LNCaP clone FGC (cell line): ENCODE data around the gene MEGF11.

Experiments
- DNase-seq: peaks from one replicate; pipeline ENCODE4 v3.0.0-alpha.2; 2011; ENCODE audit warnings: low read depth
- H3K4me3 ChIP-seq: 2 replicates; pipeline ENCODE4 v1.5.1; 2011; ENCODE audit warnings: mild to moderate bottlenecking, low read depth, low read length, control low read depth
- TF ChIP-seq, protein P1 (sequence below): IDR thresholded peaks from 2 replicates; pipeline ENCODE4 v1.5.1; 2012; ENCODE audit warnings: mild to moderate bottlenecking; ENCODE audit not compliant: control insufficient read depth, insufficient read depth; ENCODE audit errors: extremely low read depth

The MEGF11 gene

DNA sequence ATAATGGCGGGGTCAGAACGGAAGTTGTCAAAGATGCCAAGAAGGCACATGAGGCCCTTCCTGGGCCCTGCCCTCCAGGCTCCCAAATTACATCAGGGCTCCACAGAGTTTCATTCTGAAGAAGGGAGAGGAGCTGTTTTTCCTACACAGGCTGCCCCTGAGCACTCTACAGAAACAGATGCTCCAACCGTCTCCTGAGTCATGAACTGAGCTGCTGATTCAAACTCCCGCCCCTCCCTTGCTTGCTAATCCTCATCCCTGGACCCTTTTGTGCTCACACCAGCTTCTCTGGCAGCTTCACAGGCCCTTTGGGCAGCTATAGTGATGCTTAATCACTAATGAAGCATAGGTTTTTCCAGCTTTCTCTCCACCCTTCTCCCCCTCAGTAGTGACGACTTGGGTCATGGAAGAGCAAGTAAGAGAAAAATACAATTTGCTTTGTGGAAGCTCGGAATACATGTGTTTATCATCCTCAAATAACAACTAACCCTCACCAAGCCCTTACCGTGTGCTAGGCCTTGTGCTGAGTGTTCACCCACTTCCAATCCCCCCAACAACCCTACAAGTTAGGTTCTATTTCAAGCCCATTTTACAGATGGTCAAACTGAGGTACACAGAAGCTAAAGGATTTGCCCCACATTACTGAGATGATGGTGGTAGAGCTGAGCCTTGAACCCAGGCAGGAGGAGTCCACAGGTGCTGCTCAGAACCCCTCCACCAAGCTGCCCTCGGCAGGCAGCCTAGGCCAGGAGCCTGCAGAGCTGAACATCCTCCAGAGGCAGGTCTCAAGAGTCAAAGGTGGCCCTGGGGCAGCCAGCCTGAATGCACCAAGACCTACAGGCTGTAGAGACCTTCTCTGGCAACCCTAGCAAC, 21.9 kb downstream of the MEGF11 start:
- H3K4me3 ChIP-seq, result no peak overlapping the region
- TF ChIP-seq, protein P1, sequence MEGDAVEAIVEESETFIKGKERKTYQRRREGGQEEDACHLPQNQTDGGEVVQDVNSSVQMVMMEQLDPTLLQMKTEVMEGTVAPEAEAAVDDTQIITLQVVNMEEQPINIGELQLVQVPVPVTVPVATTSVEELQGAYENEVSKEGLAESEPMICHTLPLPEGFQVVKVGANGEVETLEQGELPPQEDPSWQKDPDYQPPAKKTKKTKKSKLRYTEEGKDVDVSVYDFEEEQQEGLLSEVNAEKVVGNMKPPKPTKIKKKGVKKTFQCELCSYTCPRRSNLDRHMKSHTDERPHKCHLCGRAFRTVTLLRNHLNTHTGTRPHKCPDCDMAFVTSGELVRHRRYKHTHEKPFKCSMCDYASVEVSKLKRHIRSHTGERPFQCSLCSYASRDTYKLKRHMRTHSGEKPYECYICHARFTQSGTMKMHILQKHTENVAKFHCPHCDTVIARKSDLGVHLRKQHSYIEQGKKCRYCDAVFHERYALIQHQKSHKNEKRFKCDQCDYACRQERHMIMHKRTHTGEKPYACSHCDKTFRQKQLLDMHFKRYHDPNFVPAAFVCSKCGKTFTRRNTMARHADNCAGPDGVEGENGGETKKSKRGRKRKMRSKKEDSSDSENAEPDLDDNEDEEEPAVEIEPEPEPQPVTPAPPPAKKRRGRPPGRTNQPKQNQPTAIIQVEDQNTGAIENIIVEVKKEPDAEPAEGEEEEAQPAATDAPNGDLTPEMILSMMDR, result no peak
- no peak for DNase-seq

DNA sequence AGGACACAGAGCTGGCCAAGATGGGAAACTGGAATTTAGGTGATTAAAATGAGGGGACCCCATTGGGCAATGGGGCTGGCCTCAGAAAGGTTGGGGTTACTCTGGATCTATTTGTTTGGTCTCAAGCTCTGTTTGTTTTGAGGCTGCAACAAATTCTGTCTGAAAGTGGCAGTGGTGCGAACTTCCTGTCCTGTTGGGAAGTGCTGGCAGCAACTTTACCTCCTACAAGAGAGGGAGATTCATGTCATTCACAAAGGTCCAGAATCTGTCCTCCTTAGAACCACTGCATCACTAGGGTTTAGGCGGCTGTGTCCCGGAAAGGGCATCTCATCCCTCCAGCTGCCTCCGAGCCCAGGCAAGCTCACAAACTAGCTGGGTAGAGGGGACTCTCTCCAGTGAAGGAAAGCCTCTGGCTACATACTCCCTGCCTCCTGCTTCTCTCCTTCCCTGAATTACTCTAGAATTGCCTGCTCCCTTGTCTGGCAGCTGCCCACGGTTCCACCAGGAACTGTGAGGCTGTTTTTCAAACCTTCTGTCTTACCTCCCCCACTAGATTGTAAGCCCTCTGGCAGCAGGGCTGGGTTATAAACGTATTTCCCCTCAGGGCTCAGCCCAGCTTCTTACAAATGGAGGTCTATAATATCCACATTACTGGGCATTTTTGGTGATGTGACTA, 23.6 kb downstream of the MEGF11 start:
- H3K4me3 ChIP-seq, result no peak overlapping the region
- TF ChIP-seq, protein P1, result no peak
- no peak for DNase-seq

DNA sequence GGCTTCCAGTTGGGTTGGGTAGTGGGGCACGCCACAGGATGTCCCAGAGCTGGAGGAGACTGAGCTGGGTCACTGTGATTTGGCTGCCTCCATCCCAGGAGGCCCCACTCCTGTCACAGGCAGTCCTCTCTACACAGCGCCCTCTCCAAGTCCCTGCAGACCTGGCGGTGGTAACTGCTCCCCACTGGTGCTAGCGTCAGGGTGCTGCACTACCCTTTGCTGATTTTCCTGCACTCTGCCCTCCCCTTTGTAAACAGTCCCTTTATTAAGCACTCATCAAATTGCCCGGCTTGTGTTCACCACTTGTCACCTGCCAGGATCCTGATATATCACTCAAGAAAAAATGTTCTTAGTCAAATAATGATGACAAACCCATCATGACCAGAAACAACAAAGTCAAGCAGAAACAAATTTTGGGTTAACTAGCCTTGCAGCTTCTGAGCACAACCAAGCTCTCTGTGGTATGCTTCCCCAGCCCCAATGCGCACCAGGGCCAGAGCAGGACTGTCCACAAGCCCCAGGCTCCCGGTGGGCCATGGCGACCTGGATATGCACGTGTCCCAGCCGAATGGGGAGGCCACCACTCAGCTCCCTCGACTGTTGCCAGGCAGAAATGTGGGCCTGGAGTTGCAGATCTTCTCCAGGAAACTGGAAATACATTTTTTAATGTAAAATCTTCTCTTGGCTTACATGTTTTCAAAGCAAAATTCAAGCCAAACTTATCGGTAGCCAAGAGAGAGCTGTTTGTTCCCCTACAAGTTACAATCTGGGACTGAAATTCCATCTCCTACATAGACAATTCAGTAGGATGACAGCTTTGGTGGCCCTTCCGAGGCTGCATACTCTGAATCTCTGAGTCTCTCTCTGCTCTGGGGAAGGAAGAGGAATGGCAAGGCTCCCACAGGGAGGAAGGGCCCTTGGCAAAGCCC, 24.5 kb downstream of the MEGF11 start:
- TF ChIP-seq, protein P1, result no peak
- DNase-seq, result no peak
- no peak overlapping the region for H3K4me3 ChIP-seq

DNA sequence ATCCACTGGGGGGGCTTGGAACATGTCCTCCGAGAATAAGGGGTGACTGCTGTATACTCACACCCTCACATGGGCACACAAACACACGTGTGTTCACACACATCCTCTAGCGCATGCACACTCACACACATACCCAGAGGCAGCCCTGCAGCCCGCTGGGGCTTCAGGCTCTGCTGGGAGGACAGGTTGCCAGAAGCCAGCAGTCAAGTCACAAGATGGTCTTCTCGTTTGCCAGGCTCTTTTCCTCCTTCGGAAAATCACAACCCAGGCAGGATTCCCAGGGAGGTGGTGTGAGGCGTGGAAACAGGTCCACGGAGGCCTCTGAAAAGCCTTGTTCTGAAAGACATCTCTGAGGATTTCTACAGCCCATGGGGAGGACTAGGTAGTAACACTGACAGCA, 26.8 kb downstream of the MEGF11 start:
- DNase-seq, result no peak
- H3K4me3 ChIP-seq, result no peak overlapping the region
- TF ChIP-seq, protein P1, result no peak

DNA sequence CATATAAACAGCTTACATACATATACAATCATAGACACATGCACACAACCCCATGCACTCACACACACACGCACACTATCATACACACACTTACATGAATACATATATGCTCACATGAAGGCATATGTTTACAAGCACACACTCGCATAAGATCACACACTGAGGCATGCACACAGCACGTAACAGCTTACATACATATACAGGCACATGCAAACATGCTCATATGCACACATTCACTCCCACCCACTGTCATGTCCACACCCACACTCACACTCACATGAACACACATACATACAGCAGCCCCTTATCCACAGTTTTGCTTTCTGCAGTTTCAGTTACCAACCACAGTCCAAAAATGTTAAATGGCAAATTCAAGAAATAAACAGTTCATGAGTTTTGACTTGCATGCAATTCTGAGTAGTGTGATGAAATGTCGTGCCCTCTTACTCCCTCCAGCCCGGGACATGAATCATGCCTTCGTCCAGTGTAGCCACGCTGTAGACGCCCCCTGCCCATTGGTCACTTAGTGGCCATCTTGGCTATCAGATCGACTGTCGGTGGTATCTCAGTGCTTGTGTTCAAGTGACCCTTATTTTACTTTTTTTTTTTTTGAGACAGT, 27.8 kb downstream of the MEGF11 start:
- DNase-seq, result no peak
- no peak overlapping the region for H3K4me3 ChIP-seq
- TF ChIP-seq, protein P1, result no peak

DNA sequence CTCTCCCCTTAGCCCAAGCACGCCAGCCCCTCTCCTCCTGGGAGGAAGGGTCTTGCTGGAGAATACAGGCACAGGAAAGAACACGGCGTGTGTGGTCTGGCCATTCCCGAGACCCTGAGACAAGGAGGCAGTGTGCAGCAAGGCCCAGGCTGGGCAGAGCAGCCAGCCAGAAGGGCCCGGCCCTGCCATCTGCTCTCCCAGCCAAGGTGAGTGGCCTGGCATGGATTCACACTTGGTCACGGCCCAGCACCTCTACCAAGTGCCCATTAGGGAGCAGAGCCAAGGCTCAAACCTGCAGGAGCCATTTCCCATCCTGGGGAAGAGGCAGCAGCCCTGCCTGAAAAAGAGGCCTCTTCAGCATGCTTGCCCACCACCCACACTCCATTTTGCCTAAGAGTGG, 28.6 kb downstream of the MEGF11 start:
- DNase-seq, result peak; percentile 15
- no peak overlapping the region for H3K4me3 ChIP-seq
- TF ChIP-seq, protein P1, result no peak
